Spleen (tissue), 11 donors: ENCODE measurements around the gene TRIM54. TPM values are rescaled to one million over a fixed set of nuclear protein-coding genes. Genes with fewer than 3 reads are reported as not detected.

Experiments
- DNase-seq: peaks from one replicate; pipeline ENCODE4 v3.0.0-alpha.2; 2020
- H3K27ac ChIP-seq, 8 donors: fragments of 200-600 bp; sonication (generic) in 7 of 8; 1 replicate in 4 of 8; 2 replicates in 4 of 8; pipeline versions ENCODE4 v1.5.0 to v1.8.0; 2016 to 2021; ENCODE audit warnings: inconsistent platforms in 4 of 8, mild to moderate bottlenecking in 4 of 8, moderate library complexity in 1 of 8
- H3K27me3 ChIP-seq, 7 donors: fragments of 200-600 bp; sonication (generic) in 6 of 7; replicated peaks in 1 of 7; 1 replicate in 4 of 7; 2 replicates in 3 of 7; pipeline versions ENCODE4 v1.5.0 to v1.8.0; 2016 to 2021; ENCODE audit warnings: inconsistent platforms in 3 of 7, mild to moderate bottlenecking in 1 of 7
- H3K36me3 ChIP-seq, 6 donors: fragments of 200-600 bp; sonication (generic) in 5 of 6; 1 replicate in 4 of 6; 2 replicates in 2 of 6; pipeline versions ENCODE4 v1.5.0 to v1.8.0; 2016 to 2021; ENCODE audit warnings: inconsistent platforms in 2 of 6
- H3K4me1 ChIP-seq, 6 donors: fragments of 200-600 bp; sonication (generic) in 5 of 6; 1 replicate in 3 of 6; 2 replicates in 3 of 6; pipeline versions ENCODE4 v1.5.0 to v1.8.0; 2016 to 2021; ENCODE audit warnings: inconsistent platforms in 3 of 6
- H3K4me3 ChIP-seq, 8 donors: fragments of 200-600 bp; sonication (generic) in 7 of 8; 1 replicate in 4 of 8; 2 replicates in 4 of 8; pipeline versions ENCODE4 v1.5.0 to v1.8.0; 2016 to 2021; ENCODE audit warnings: inconsistent platforms in 4 of 8, mild to moderate bottlenecking in 4 of 8, moderate library complexity in 2 of 8
- H3K9me3 ChIP-seq, 8 donors: fragments of 200-600 bp; sonication (generic) in 7 of 8; 1 replicate in 4 of 8; 2 replicates in 4 of 8; pipeline versions ENCODE4 v1.5.0 to v1.8.0; 2016 to 2021; ENCODE audit warnings: inconsistent platforms in 4 of 8
- CTCF ChIP-seq, 11 experiments: fragments of 200-600 bp in 7 of 11; fragments of 450-650 bp in 4 of 11; sonication (generic) in 4 of 11; IDR thresholded peaks in 8 of 11; conservative IDR thresholded peaks in 3 of 11; 1 replicate in 7 of 11; 2 replicates in 4 of 11; pipeline versions ENCODE4 v1.4.0 to v1.8.0; 2016 to 2021; ENCODE audit warnings: antibody characterized with exemption in 11 of 11, inconsistent platforms in 4 of 11, mild to moderate bottlenecking in 1 of 11
- POLR2A ChIP-seq, 3 donors: fragments of 450-650 bp; IDR thresholded peaks; one replicate each; pipeline ENCODE4 v1.5.1; 2017; ENCODE audit warnings: antibody characterized with exemption in 3 of 3, mild to moderate bottlenecking in 1 of 3
- POLR2AphosphoS5 ChIP-seq, 3 donors: sonication (generic); formaldehyde crosslinking; IDR thresholded peaks; one replicate each; pipeline ENCODE4 v1.5.1; 2017; ENCODE audit warnings: antibody characterized with exemption in 3 of 3
- WGBS, 5 donors: extraction: QIAGEN DNeasy Blood & Tissue Kit in 3 of 5; methylation state at CpG; one replicate each; pipeline versions ENCODE4 v1.1.5 to v1.1.7; 2013 to 2018; 5-methylcytosine and 5-hydroxymethylcytosine counted together
- intact Hi-C: fragments of 100-400 bp; cut with DNase I; formaldehyde crosslinking; loops from one replicate; pipeline ENCODE4 v1.15.0; 2023; ENCODE audit warnings: low total_unique reads
- polyA plus RNA-seq, 3 donors: library from polyadenylated mRNA; stranded (reverse); fragments of 200-250 nt; gene quantifications; one replicate each; pipeline ENCODE4 v1.2.1, GENCODE V29; 2013
- total RNA-seq, 7 donors: library from RNA; depleted of rRNA in 3 of 7; stranded (reverse); fragments of >200 nt in 3 of 7; fragmentation: NEBNext Ultra II Directional in 4 of 7; extraction: Animal tissue kit (Norgen Biotek cat#: 25700) in 4 of 7; gene quantifications; one replicate each; pipeline versions ENCODE4 v1.1.0 to v1.2.1, GENCODE V29; 2016 to 2021
- donor health status: healthy with polysubstance abuse.
- donor health status: DM: no; HTN: no; CAD: no; lungs with moderate emphysema.
- donor health status: DM: no; HTN: no; CAD: no.
- donor health status: Bipolar disorder and iron deficiency.
- donor health status: healthy.
- donor health status: DM: no; HTN: no; CAD: no.
- donor health status: DM: yes; HTN: yes; CAD: no.

Gene TRIM54
- total and polyA plus RNA-seq, 10 donors: 0.22 to 3.1 (median 0.49) TPM; not detected in 1

GRCh38 chr2:27353762-27354596 is 71.8 kb downstream of the TRIM54 start:
- TF ChIP-seq POLR2A (IDR thresholded peaks at IDR 0.05): no peak
- TF ChIP-seq POLR2AphosphoS5 (IDR thresholded peaks at IDR 0.05): no peak
- no peak for TF ChIP-seq CTCF (IDR thresholded peaks at IDR 0.05 in 8 of 11, conservative IDR thresholded peaks at IDR 0.05 in 3 of 11)
- Histone ChIP-seq H3K36me3 (peaks cover 0 to 24% (median 4%) of the 10 kb centered on the region in 6 donors), H3K9me3 (no peaks in the 10 kb centered on the region), H3K4me1 (peaks cover 27 to 86% (median 59%) of the 10 kb centered on the region in 6 donors), H3K27me3 (no peaks in the 10 kb centered on the region), H3K4me3 (no peak overlapping the region), H3K27ac (no peak overlapping the region)
- no peak for DNase-seq
- 71 to 81% (median 77%) methylated on average over 7 of the region's 7 CpGs for WGBS, 5 donors
- intact Hi-C loops: no loop called here

DNA sequence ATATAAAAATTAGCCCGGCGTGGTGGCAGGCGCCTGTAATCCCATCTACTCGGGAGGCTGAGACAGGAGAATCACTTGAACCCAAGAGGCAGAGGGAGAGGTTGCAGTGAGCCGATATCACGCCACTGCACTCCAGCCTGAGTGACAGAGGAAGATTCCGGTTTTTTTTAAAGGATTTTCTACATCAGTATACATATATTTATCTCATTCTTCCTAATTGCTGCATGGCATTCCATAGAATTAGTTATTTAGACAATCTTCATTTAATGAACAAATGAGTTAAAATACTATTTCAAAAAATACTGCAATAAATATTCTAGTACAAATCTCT is 72.3 kb downstream of the TRIM54 start:
- intact Hi-C loops: no loop called here
- TF ChIP-seq POLR2A (IDR thresholded peaks at IDR 0.05) (no peak), CTCF (IDR thresholded peaks at IDR 0.05 in 8 of 11, conservative IDR thresholded peaks at IDR 0.05 in 3 of 11) (no peak), POLR2AphosphoS5 (IDR thresholded peaks at IDR 0.05) (no peak)

GRCh38 chr2:27356056-27356381 is 73.8 kb downstream of the TRIM54 start:
- WGBS, 5 donors: 0 to 1% (median 0%) methylated on average over 11 to 12 of the region's 12 CpGs
- Histone ChIP-seq H3K9me3 (no peaks in the 10 kb centered on the region), H3K36me3 (peaks cover 0 to 8% (median 0%) of the 10 kb centered on the region in 6 donors), H3K27ac (peak overlapping the region; percentile 89 to 98 (median 94)), H3K27me3 (no peaks in the 10 kb centered on the region), H3K4me1 (peaks cover 27 to 69% (median 52%) of the 10 kb centered on the region in 6 donors), H3K4me3 (peak overlapping the region; percentile 78 to 99 (median 94))
- intact Hi-C loops: no loop called here
- TF ChIP-seq POLR2AphosphoS5 (IDR thresholded peaks at IDR 0.05) (no peak), POLR2A (IDR thresholded peaks at IDR 0.05) (no peak), CTCF (IDR thresholded peaks at IDR 0.05 in 8 of 11, conservative IDR thresholded peaks at IDR 0.05 in 3 of 11) (no peak)
- DNase-seq: peak; percentile 90

More for the DNA sequence above, 72.3 kb downstream of the TRIM54 start:
- Histone ChIP-seq H3K4me3 (no peak overlapping the region), H3K4me1 (peaks cover 27 to 83% (median 59%) of the 10 kb centered on the region in 6 donors), H3K9me3 (no peaks in the 10 kb centered on the region), H3K27me3 (no peaks in the 10 kb centered on the region), H3K27ac (no peak overlapping the region), H3K36me3 (peaks cover 0 to 19% (median 4%) of the 10 kb centered on the region in 6 donors)
- DNase-seq: no peak
- WGBS, 5 donors: 89 to 98% (median 93%) methylated on average over 7 of the region's 7 CpGs

DNA sequence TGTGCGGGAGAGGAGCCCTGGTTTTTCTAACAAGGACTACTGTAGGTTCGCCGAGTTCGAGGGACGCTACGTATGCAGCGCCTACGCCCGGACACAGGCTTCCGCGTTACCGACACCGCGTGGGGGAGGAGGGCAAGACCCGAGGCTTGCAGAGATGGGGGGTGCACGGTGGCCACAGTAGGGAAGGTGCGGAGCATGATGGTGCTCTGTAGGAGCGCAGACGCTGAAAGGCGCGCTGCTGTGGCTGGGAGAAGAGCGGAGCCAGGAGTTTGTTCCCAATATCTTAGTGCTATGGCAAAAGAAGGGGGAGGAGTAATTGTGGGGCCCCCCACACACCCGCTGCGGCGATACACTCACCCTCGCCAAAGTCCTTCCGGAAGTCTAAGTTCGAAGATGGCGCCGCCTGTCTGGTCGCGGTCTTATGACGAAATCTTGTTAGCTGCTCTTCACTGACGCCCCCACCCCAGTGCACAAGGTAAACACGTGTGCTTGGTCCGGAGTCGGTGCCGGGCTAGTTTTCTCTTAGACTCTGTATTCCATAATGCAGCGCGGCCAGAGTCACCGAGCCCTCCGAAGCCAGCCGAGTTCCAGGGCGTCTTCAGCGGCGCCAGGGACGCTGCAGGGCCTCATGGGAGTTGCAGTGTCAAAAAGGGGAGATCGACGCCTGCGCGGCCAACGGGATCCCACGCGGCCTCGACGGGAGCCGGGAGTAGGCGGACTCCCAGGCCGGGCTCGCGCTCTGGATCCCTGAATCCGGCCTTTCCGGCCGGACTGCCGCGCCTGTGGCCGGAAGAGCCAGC is 74.4 kb downstream of the TRIM54 start, which contains the start of gene GTF3C2:
TSS of gene GTF3C2 (minus strand) at position 383 of the 800 bp plus-strand sequence. CDS start 13,210 bp downstream, outside the sequence.
- Histone ChIP-seq H3K27ac (peak within 1 kb of the TSS; percentile 89 to 98 (median 94)), H3K4me1 (peaks cover 26 to 63% (median 49%) of the 10 kb centered on the region in 6 donors), H3K27me3 (no peaks in the 10 kb centered on the region), H3K36me3 (peaks cover 0 to 8% (median 0%) of the 10 kb centered on the region in 6 donors), H3K4me3 (peak within 1 kb of the TSS; percentile 78 to 99 (median 94)), H3K9me3 (no peaks in the 10 kb centered on the region)
- WGBS, 5 donors: 0 to 1% (median 0%) methylated on average over 34 to 67 of the region's 67 CpGs
- peak; percentile 97 for DNase-seq
- intact Hi-C loops: no loop called here
- TF ChIP-seq POLR2AphosphoS5 (IDR thresholded peaks at IDR 0.05) (peak; percentile 85 to 87 (median 87)), CTCF (IDR thresholded peaks at IDR 0.05 in 8 of 11, conservative IDR thresholded peaks at IDR 0.05 in 3 of 11) (peak in 7 of 11 experiments; percentile 17 to 51 (median 25)), POLR2A (IDR thresholded peaks at IDR 0.05) (peak in 1 of 3 donors; percentile 30)
